ENCODE results near the gene EPG5.
"Not testable (repeated sequence)": the region's sequence is repeated elsewhere in the genome, so short reads cannot be mapped to it uniquely, and the experiment has no call there.

EPG5 gene

GRCh38 chr18:45967007-45967706 lies at the start of gene EPG5:
Gene EPG5, minus strand, starts transcription at chr18:45967329. Its CDS starts 90 bp downstream, at chr18:45967239.
- DNase-seq (peak; percentile 93), ATAC-seq (peak; percentile 98)

- ATAC-seq (peak; percentile 86), DNase-seq (no peak)
Observed at GRCh38 chr18:46013484-46014189, 46.5 kb upstream of the EPG5 start.

- no peak for DNase-seq
- no peak for ATAC-seq
Observed at GRCh38 chr18:46010676-46011075, 43.5 kb upstream of the EPG5 start.

- DNase-seq, result no peak
- no peak for ATAC-seq
Observed at GRCh38 chr18:46010050-46010449, 42.9 kb upstream of the EPG5 start.

- ATAC-seq, result no peak
- no peak for DNase-seq
Observed at GRCh38 chr18:46009125-46009840, 42.2 kb upstream of the EPG5 start.

GRCh38 chr18:46008531-46008930 lies 41.4 kb upstream of the EPG5 start:
- ATAC-seq (no peak), DNase-seq (no peak)

GRCh38 chr18:46007165-46007564 lies 40.0 kb upstream of the EPG5 start:
- ATAC-seq (no peak), DNase-seq (no peak)

- ATAC-seq, result no peak
- DNase-seq, result no peak
Observed at GRCh38 chr18:46002934-46003333, 35.8 kb upstream of the EPG5 start.

GRCh38 chr18:46001892-46002291 lies 34.8 kb upstream of the EPG5 start:
- ATAC-seq (no peak), DNase-seq (no peak)

GRCh38 chr18:46001074-46001473 lies 33.9 kb upstream of the EPG5 start:
- DNase-seq (no peak), ATAC-seq (no peak)

- ATAC-seq (no peak), DNase-seq (no peak)
Observed at GRCh38 chr18:45999536-45999935, 32.4 kb upstream of the EPG5 start.

- DNase-seq (no peak), ATAC-seq (peak; percentile 62)
Observed at GRCh38 chr18:45998244-45998643, 31.1 kb upstream of the EPG5 start.

- DNase-seq (peak; percentile 39), ATAC-seq (peak; percentile 91)
Observed at GRCh38 chr18:45997700-45998151, 30.6 kb upstream of the EPG5 start.

GRCh38 chr18:45995461-45995860 lies 28.3 kb upstream of the EPG5 start:
- ATAC-seq (no peak), DNase-seq (no peak)

GRCh38 chr18:45993438-45993837 lies 26.3 kb upstream of the EPG5 start:
- no peak for DNase-seq
- no peak for ATAC-seq

- not testable (repeated sequence) for ATAC-seq, DNase-seq
Observed at GRCh38 chr18:45992527-45992926, 25.4 kb upstream of the EPG5 start.

- ATAC-seq, result no peak
Observed at GRCh38 chr18:45991788-45992187, 24.7 kb upstream of the EPG5 start.

GRCh38 chr18:45984546-45985235 lies 17.6 kb upstream of the EPG5 start:
- DNase-seq, result no peak
- ATAC-seq, result no peak

More at GRCh38 chr18:45991788-45992187, 24.7 kb upstream of the EPG5 start:
- DNase-seq, result no peak

- DNase-seq (no peak), ATAC-seq (no peak)
Observed at GRCh38 chr18:45981821-45982220, 14.7 kb upstream of the EPG5 start.

- no peak for ATAC-seq
Observed at GRCh38 chr18:45980229-45980628, 13.1 kb upstream of the EPG5 start.

GRCh38 chr18:45978084-45978483 lies 11.0 kb upstream of the EPG5 start:
- ATAC-seq, result no peak

More at GRCh38 chr18:45980229-45980628, 13.1 kb upstream of the EPG5 start:
- DNase-seq, result no peak

GRCh38 chr18:45976974-45977373 lies 9.8 kb upstream of the EPG5 start:
- DNase-seq (no peak), ATAC-seq (no peak)

More at GRCh38 chr18:45978084-45978483, 11.0 kb upstream of the EPG5 start:
- no peak for DNase-seq
